K562 (cell line): ENCODE data around the gene LRRC71.

ENCODE experiments used
- BACH1 ChIP-seq: fragments of 200-800 bp; sonication (Bioruptor generic); IDR thresholded peaks from 2 replicates; pipeline ENCODE4 v1.6.1; 2016; ENCODE audit warnings: missing genetic modification characterization, missing compliant biosample characterization
- BRF1 ChIP-seq: IDR thresholded peaks from 3 replicates; pipeline ENCODE4 v1.6.1; 2011; ENCODE audit warnings: borderline replicate concordance, mild to moderate bottlenecking; ENCODE audit not compliant: insufficient read length; ENCODE audit errors: extremely low read depth
- EZH2 ChIP-seq: IDR thresholded peaks from 2 replicates; pipeline ENCODE4 v1.6.1; 2012; ENCODE audit warnings: low read depth, mild to moderate bottlenecking, inconsistent platforms, low read length, borderline replicate concordance
- FOXM1 ChIP-seq, 2 experiments: fragments of 450-650 bp in 1 of 2; sonication (generic) in 1 of 2; formaldehyde crosslinking in 1 of 2; IDR thresholded peaks; 2 replicates each; pipeline versions ENCODE4 v1.6.1 to v1.9.0; 2017 to 2022; ENCODE audit warnings: low read depth in 2 of 2, mild to moderate bottlenecking in 2 of 2, missing genetic modification reagents in 1 of 2, moderate library complexity in 1 of 2
- NR2F6 ChIP-seq: fragments of 450-650 bp; formaldehyde crosslinking; IDR thresholded peaks from 2 replicates; pipeline ENCODE4 v1.4.0; 2020; ENCODE audit warnings: mild to moderate bottlenecking
- TEAD4 ChIP-seq, 2 experiments: sonication (generic) in 1 of 2; formaldehyde crosslinking in 1 of 2; IDR thresholded peaks; 2 replicates each; pipeline versions ENCODE4 v1.6.1 to v1.8.0; 2012 to 2022; ENCODE audit warnings: borderline replicate concordance in 1 of 2, inconsistent platforms in 1 of 2, low read length in 1 of 2, mild to moderate bottlenecking in 1 of 2, missing genetic modification reagents in 1 of 2
- ZBTB1 ChIP-seq: sonication (generic); formaldehyde crosslinking; IDR thresholded peaks from 2 replicates; pipeline ENCODE4 v1.8.1; 2023; ENCODE audit warnings: missing genetic modification reagents, low read depth, mild to moderate bottlenecking, borderline replicate concordance
- ZBTB7A ChIP-seq: IDR thresholded peaks from 2 replicates; pipeline ENCODE4 v1.6.1; 2011; ENCODE audit warnings: low read depth, mild to moderate bottlenecking, low read length, moderate library complexity, borderline replicate concordance; ENCODE audit not compliant: control insufficient read depth
- ZNF324 ChIP-seq: fragments of 250-450 bp; sonication (Bioruptor Pico); IDR thresholded peaks from 2 replicates; pipeline ENCODE4 v1.4.0; 2020; ENCODE audit warnings: mild to moderate bottlenecking
- TF ChIP-seq, protein P1 (sequence below), 2 experiments: fragments of 450-650 bp; formaldehyde crosslinking in 1 of 2; IDR thresholded peaks; 2 replicates each; pipeline versions ENCODE4 v1.4.0 to v1.6.1; 2014 to 2020; ENCODE audit warnings: mild to moderate bottlenecking in 2 of 2, borderline replicate concordance in 1 of 2, low read depth in 1 of 2
- TF ChIP-seq, protein P2 (sequence below): fragments of 450-650 bp; IDR thresholded peaks from 2 replicates; pipeline ENCODE4 v1.6.1; 2016; ENCODE audit warnings: antibody characterized with exemption
- TF ChIP-seq, protein P3 (sequence below), 3 experiments: IDR thresholded peaks in 2 of 3; conservative IDR thresholded peaks in 1 of 3; 2 replicates each; pipeline ENCODE4 v1.5.1; 2011 to 2012; ENCODE audit warnings: low read length in 3 of 3, mild to moderate bottlenecking in 3 of 3, control low read depth in 2 of 3, improper control_type of control experiment in 1 of 3, inconsistent platforms in 1 of 3, low read depth in 1 of 3, mixed read lengths in 1 of 3, moderate library complexity in 1 of 3; ENCODE audit not compliant: insufficient read depth in 2 of 3
- TF ChIP-seq, protein P4 (sequence below): IDR thresholded peaks from 2 replicates; pipeline ENCODE4 v1.6.1; 2012; ENCODE audit warnings: low read depth, low read length, improper control_type of control experiment, borderline replicate concordance

DNA sequence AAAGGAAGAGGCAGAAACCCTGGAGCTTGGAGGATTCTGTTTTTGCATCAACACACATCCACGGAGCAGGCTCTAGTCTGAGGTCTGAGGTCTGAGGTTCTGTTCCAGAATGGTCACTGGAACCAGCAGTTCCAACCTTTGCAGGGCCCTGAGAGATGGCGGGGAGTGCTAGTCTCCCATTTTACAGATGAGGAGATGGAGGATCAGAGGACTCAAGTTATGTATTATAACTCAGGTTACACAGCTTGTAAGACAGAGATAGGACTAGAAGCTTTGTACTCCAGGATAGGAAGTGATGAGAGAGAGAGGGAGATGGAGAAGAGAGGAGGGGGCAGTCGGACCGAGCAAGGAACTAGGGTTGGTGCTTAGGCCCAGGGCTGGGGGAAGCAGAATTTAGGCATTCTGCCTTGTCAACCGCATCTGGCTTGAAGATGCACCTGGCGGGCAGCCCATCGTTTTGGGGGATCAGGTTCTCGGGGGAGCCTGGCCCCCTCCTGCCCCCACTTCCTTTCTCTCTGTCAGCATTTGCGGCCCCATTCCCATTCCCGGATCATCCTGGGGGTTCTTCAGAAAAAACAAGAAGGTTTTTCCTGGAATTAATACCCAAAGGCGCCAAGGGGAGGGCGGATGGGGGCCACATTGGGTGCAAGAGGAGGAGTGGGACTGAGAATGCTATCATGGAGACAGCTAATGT, 21.3 kb upstream of the LRRC71 start:
- TF ChIP-seq, protein P1, sequence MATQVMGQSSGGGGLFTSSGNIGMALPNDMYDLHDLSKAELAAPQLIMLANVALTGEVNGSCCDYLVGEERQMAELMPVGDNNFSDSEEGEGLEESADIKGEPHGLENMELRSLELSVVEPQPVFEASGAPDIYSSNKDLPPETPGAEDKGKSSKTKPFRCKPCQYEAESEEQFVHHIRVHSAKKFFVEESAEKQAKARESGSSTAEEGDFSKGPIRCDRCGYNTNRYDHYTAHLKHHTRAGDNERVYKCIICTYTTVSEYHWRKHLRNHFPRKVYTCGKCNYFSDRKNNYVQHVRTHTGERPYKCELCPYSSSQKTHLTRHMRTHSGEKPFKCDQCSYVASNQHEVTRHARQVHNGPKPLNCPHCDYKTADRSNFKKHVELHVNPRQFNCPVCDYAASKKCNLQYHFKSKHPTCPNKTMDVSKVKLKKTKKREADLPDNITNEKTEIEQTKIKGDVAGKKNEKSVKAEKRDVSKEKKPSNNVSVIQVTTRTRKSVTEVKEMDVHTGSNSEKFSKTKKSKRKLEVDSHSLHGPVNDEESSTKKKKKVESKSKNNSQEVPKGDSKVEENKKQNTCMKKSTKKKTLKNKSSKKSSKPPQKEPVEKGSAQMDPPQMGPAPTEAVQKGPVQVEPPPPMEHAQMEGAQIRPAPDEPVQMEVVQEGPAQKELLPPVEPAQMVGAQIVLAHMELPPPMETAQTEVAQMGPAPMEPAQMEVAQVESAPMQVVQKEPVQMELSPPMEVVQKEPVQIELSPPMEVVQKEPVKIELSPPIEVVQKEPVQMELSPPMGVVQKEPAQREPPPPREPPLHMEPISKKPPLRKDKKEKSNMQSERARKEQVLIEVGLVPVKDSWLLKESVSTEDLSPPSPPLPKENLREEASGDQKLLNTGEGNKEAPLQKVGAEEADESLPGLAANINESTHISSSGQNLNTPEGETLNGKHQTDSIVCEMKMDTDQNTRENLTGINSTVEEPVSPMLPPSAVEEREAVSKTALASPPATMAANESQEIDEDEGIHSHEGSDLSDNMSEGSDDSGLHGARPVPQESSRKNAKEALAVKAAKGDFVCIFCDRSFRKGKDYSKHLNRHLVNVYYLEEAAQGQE (IDR thresholded peaks at IDR 0.05; ENCODE audit: borderline replicate concordance): no peak
- TF ChIP-seq, protein P1 (CRISPR knock-in tag; IDR thresholded peaks at IDR 0.05; ENCODE audit: low read depth): no peak
- TF ChIP-seq BACH1 (tag) (no peak), EZH2 (no peak), FOXM1 (IDR thresholded peaks at IDR 0.05; ENCODE audit: low read depth) (no peak), FOXM1 (CRISPR knock-in tag; IDR thresholded peaks at IDR 0.05; ENCODE audit: low read depth) (no peak), ZBTB7A (no peak), TEAD4 (IDR thresholded peaks at IDR 0.05; ENCODE audit: low read length) (no peak), TEAD4 (CRISPR knock-in tag; IDR thresholded peaks at IDR 0.05; ENCODE audit: borderline replicate concordance) (no peak), ZNF324 (CRISPR knock-in tag) (no peak), BRF1 (no peak), ZBTB1 (no peak), NR2F6 (no peak)
- TF ChIP-seq, protein P2, sequence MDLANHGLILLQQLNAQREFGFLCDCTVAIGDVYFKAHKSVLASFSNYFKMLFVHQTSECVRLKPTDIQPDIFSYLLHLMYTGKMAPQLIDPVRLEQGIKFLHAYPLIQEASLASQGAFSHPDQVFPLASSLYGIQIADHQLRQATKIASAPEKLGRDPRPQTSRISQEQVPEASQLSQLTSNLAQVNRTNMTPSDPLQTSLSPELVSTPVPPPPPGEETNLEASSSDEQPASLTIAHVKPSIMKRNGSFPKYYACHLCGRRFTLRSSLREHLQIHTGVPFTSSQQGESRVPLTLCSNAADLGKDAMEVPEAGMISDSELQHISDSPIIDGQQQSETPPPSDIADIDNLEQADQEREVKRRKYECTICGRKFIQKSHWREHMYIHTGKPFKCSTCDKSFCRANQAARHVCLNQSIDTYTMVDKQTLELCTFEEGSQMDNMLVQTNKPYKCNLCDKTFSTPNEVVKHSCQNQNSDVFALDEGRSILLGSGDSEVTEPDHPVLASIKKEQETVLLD: no peak
- TF ChIP-seq, protein P3, sequence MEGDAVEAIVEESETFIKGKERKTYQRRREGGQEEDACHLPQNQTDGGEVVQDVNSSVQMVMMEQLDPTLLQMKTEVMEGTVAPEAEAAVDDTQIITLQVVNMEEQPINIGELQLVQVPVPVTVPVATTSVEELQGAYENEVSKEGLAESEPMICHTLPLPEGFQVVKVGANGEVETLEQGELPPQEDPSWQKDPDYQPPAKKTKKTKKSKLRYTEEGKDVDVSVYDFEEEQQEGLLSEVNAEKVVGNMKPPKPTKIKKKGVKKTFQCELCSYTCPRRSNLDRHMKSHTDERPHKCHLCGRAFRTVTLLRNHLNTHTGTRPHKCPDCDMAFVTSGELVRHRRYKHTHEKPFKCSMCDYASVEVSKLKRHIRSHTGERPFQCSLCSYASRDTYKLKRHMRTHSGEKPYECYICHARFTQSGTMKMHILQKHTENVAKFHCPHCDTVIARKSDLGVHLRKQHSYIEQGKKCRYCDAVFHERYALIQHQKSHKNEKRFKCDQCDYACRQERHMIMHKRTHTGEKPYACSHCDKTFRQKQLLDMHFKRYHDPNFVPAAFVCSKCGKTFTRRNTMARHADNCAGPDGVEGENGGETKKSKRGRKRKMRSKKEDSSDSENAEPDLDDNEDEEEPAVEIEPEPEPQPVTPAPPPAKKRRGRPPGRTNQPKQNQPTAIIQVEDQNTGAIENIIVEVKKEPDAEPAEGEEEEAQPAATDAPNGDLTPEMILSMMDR (IDR thresholded peaks at IDR 0.05 in 2 of 3, conservative IDR thresholded peaks at IDR 0.05 in 1 of 3; ENCODE audit: insufficient read depth in 2 of 3, low read depth in 1 of 3, low read length in 3 of 3): no peak
- TF ChIP-seq, protein P4, sequence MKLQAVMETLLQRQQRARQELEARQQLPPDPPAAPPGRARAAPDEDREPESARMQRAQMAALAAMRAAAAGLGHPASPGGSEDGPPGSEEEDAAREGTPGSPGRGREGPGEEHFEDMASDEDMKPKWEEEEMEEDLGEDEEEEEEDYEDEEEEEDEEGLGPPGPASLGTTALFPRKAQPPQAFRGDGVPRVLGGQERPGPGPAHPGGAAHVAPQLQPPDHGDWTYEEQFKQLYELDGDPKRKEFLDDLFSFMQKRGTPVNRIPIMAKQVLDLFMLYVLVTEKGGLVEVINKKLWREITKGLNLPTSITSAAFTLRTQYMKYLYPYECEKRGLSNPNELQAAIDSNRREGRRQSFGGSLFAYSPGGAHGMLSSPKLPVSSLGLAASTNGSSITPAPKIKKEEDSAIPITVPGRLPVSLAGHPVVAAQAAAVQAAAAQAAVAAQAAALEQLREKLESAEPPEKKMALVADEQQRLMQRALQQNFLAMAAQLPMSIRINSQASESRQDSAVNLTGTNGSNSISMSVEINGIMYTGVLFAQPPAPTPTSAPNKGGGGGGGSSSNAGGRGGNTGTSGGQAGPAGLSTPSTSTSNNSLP: no peak
